CD8-positive, alpha-beta memory T cell (primary cell): ENCODE data around the gene SCN4A. TPM values are rescaled to one million over a fixed set of nuclear protein-coding genes. Genes with fewer than 3 reads are reported as not detected.

Experiments
- CTCF ChIA-PET: fragments of 350-600 bp; sonication (Branson Sonifier 250); formaldehyde crosslinking; loops from one replicate; lab custom pipeline; 2021; ENCODE audit warnings: antibody characterized with exemption; lab: Charles Lee
- POLR2A ChIA-PET: fragments of 350-600 bp; sonication (Branson Sonifier 250); formaldehyde crosslinking; loops from one replicate; lab custom pipeline; 2021; ENCODE audit warnings: antibody characterized with exemption; lab: Charles Lee
- DNase-seq, 5 donors: peaks; one replicate each; pipeline versions ENCODE4 v3.0.0 to v3.0.0-alpha.2; 2020 to 2022; ENCODE audit warnings: mixed read lengths in 1 of 5
- H3K27ac ChIP-seq: one replicate; pipeline ENCODE4 v1.7.0; 2013; ENCODE audit warnings: low read depth, mild to moderate bottlenecking, low read length, moderate library complexity
- H3K27me3 ChIP-seq: 2 replicates; pipeline ENCODE4 v1.7.0; 2013; ENCODE audit warnings: low read length, mild to moderate bottlenecking; ENCODE audit not compliant: insufficient read depth, poor library complexity, severe bottlenecking
- H3K36me3 ChIP-seq: 2 replicates; pipeline ENCODE4 v1.7.0; 2013; ENCODE audit warnings: mild to moderate bottlenecking, low read length, moderate library complexity; ENCODE audit not compliant: insufficient read depth
- H3K4me1 ChIP-seq: 2 replicates; pipeline ENCODE4 v1.7.0; 2013; ENCODE audit warnings: mild to moderate bottlenecking, low read length, moderate library complexity; ENCODE audit not compliant: insufficient read depth
- H3K4me3 ChIP-seq: 2 replicates; pipeline ENCODE4 v1.7.0; 2013; ENCODE audit warnings: mild to moderate bottlenecking, low read length
- H3K9me3 ChIP-seq: 2 replicates; pipeline ENCODE4 v1.7.0; 2013; ENCODE audit warnings: mild to moderate bottlenecking, low read length
- H3K27ac Mint-ChIP-seq, 8 donors: one replicate each; pipeline ENCODE4 v1.8.0; 2020 to 2021; ENCODE audit warnings: mixed read lengths in 8 of 8, mild to moderate bottlenecking in 6 of 8, inconsistent platforms in 3 of 8, moderate library complexity in 3 of 8
- H3K27me3 Mint-ChIP-seq, 2 donors: one replicate each; pipeline ENCODE4 v1.8.0; 2020 to 2021; ENCODE audit warnings: mixed read lengths in 2 of 2, mild to moderate bottlenecking in 1 of 2, moderate library complexity in 1 of 2
- H3K36me3 Mint-ChIP-seq, 3 donors: one replicate each; pipeline ENCODE4 v1.8.0; 2020 to 2021; ENCODE audit warnings: mixed read lengths in 3 of 3, inconsistent platforms in 1 of 3, mild to moderate bottlenecking in 1 of 3
- H3K4me1 Mint-ChIP-seq, 3 donors: one replicate each; pipeline ENCODE4 v1.8.0; 2020 to 2021; ENCODE audit warnings: mixed read lengths in 3 of 3, inconsistent platforms in 1 of 3, mild to moderate bottlenecking in 1 of 3
- H3K4me3 Mint-ChIP-seq, 7 donors: one replicate each; pipeline ENCODE4 v1.8.0; 2020 to 2021; ENCODE audit warnings: mixed read lengths in 7 of 7, mild to moderate bottlenecking in 6 of 7, moderate library complexity in 4 of 7, inconsistent platforms in 2 of 7
- H3K9me3 Mint-ChIP-seq, 5 donors: one replicate each; pipeline ENCODE4 v1.8.0; 2020 to 2022; ENCODE audit warnings: mixed read lengths in 5 of 5, mild to moderate bottlenecking in 3 of 5, moderate library complexity in 2 of 5, inconsistent platforms in 1 of 5
- polyA plus RNA-seq: library from polyadenylated mRNA; unstranded; fragments of 300-500 nt; fragmentation: Illumina TruSeq; gene quantifications from one replicate; pipeline ENCODE4 v1.2.3, GENCODE V29; 2021
- total RNA-seq, 2 experiments: library from RNA; stranded (reverse); gene quantifications; one replicate each; pipeline ENCODE4 v1.2.3, GENCODE V29; 2021

SCN4A gene
- total and polyA plus RNA-seq, 3 experiments from 2014 or later = 0.04 TPM; not detected in 1

DNA sequence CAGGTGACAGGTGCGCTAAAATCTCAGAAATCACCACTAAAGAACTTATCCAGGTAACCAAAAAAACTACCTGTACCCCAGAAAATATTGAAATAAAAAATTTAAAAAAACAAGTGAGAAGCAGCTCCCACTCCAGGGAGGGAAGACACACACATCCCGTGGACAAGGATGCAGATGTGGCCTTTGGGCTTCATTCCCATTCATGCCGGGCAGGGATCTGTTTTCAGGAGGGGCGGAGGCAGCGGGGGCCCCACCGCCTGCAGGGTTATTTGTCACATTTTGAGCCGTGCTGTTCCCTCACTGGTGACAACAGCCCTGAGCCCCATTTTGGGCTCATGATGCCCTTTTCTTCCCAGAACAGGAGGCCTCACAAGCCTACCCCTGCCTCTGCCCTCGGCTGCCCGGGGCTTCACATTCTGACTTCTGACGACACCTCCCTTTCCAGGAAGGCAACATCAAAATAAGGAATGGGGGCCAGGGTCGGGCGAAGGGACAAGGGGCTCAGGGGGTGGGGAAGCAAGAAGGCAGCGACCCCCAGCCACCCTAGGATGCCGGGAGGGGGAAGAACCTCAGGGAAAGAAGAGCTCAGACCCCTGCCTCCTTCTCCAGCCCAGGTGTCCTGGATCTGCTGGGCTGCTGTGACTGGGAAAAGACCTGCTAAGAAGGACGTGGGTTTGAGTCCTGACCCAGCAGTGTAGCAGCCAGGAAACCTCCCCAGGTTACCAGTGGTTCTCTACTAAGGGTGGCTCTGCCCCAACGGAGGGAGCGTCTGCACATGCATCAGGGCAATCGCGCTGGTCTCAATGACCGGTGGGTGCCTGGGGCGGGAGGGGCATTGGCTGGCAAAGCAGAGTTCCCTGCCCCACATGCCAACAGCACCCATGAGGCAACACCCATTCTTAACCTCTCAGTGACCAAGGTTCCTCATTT lies 38.3 kb downstream of the SCN4A start:
- H3K4me1 ChIP-seq = peaks cover 24% of the 10 kb centered on the region
- no peaks in the 10 kb centered on the region for H3K9me3 ChIP-seq
- ChIA-PET POLR2A (no interaction called here), CTCF (interaction anchor here (0.8 to 3.0 kb wide), 7 partner anchors 12 to 199 kb away, joined by 3 to 10 read pairs (median 4); no protein-coding TSS in a partner anchor)
- H3K27me3 ChIP-seq = no peaks in the 10 kb centered on the region
- no peaks in the 10 kb centered on the region for H3K9me3 Mint-ChIP-seq
- DNase-seq = no peak
- no peak overlapping the region for H3K27ac ChIP-seq
- no peak overlapping the region for H3K4me3 ChIP-seq
- H3K36me3 ChIP-seq = no peaks in the 10 kb centered on the region
- H3K4me3 Mint-ChIP-seq = no peak overlapping the region
- peaks cover 23 to 36% (median 27%) of the 10 kb centered on the region in 3 donors for H3K4me1 Mint-ChIP-seq
- H3K27ac Mint-ChIP-seq = peak overlapping the region in 1 of 8 donors; percentile 8
- H3K36me3 Mint-ChIP-seq = peaks cover 0 to 7% (median 0%) of the 10 kb centered on the region in 3 donors
- H3K27me3 Mint-ChIP-seq = peaks cover 0 to 3% of the 10 kb centered on the region in 2 donors

DNA sequence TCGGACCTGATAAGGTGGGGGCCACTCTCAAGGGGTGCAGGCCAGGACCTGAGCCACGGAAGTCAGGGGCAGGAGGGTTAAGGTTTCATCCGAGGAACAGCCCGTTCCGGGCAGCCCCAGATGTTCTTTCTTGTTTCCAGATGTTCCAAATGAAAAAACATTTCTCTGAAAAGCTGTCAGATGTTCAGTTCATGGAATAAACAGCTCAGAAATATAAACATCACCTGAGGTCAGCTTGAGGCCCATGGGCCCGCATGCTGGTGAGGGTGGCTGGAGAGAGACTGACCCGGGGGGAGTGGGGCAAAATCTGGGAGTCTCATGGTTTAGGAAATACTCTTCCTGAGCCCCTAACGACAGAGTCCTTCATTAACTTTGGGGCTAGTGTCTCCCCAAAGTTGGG lies 39.1 kb downstream of the SCN4A start:
- no peaks in the 10 kb centered on the region for H3K36me3 ChIP-seq
- no peak overlapping the region for H3K27ac ChIP-seq
- POLR2A ChIA-PET = interaction anchor here (2.0 kb wide), 1 partner anchor 13 kb away, joined by 7 read pairs; no protein-coding TSS in a partner anchor
- H3K4me1 Mint-ChIP-seq = peaks cover 20 to 30% (median 23%) of the 10 kb centered on the region in 3 donors
- H3K9me3 ChIP-seq = no peaks in the 10 kb centered on the region
- H3K36me3 Mint-ChIP-seq = peaks cover 0 to 10% (median 0%) of the 10 kb centered on the region in 3 donors
- H3K27ac Mint-ChIP-seq = peak overlapping the region in 3 of 8 donors; percentile 8 to 91 (median 42)
- CTCF ChIA-PET = interaction anchor here (0.9 to 3.0 kb wide), 5 partner anchors 13 to 87 kb away, joined by 3 to 15 read pairs (median 10); partner anchors contain the start of genes CSHL1, GH1 and ICAM2
- peaks cover 24% of the 10 kb centered on the region for H3K4me1 ChIP-seq
- H3K9me3 Mint-ChIP-seq = no peaks in the 10 kb centered on the region
- no peak for DNase-seq
- no peak overlapping the region for H3K4me3 ChIP-seq
- H3K4me3 Mint-ChIP-seq = peak overlapping the region in 2 of 7 donors; percentile 29 to 44
- H3K27me3 ChIP-seq = no peaks in the 10 kb centered on the region
- peaks cover 0 to 3% of the 10 kb centered on the region in 2 donors for H3K27me3 Mint-ChIP-seq

DNA sequence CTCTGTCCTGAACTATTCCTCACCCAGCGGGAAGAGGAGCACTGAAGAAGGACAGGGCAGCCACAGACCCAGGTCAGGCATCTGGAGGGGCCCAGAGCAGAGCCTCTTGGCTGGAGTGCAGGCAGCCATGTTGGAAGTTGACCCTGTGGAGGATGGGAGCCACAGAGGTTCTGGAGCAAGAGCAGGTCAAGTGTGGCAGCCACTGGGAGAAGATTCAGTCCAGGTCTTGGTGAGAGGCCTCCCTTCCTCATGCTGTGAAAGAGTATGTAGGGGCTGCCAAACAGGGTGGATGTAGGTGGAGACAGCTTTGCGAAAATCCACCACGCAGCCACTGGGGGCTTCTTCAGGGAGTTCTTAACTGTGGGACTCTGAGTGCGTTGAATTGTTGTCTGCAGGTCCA lies 40.0 kb downstream of the SCN4A start:
- Histone ChIP-seq H3K9me3 (no peaks in the 10 kb centered on the region), H3K27me3 (no peaks in the 10 kb centered on the region), H3K36me3 (no peaks in the 10 kb centered on the region), H3K4me1 (peaks cover 24% of the 10 kb centered on the region), H3K27ac (no peak overlapping the region), H3K4me3 (peak overlapping the region; percentile 68)
- H3K9me3 Mint-ChIP-seq = no peaks in the 10 kb centered on the region
- no peak for DNase-seq
- CTCF ChIA-PET = interaction anchor here (1.2 to 5.2 kb wide), 7 partner anchors 13 to 213 kb away, joined by 3 to 27 read pairs (median 10); partner anchors contain the start of genes CSHL1, GH1 and ICAM2
- peak overlapping the region; percentile 38 to 90 (median 75) for H3K4me3 Mint-ChIP-seq
- POLR2A ChIA-PET = interaction anchor here (0.6 to 2.4 kb wide), 3 partner anchors 14 to 597 kb away, joined by 3 to 14 read pairs (median 7); no protein-coding TSS in a partner anchor
- peak overlapping the region in 7 of 8 donors; percentile 66 to 93 (median 86) for H3K27ac Mint-ChIP-seq
- peaks cover 0 to 10% (median 0%) of the 10 kb centered on the region in 3 donors for H3K36me3 Mint-ChIP-seq
- H3K4me1 Mint-ChIP-seq = peaks cover 20 to 30% (median 23%) of the 10 kb centered on the region in 3 donors
- peaks cover 0 to 3% of the 10 kb centered on the region in 2 donors for H3K27me3 Mint-ChIP-seq

DNA sequence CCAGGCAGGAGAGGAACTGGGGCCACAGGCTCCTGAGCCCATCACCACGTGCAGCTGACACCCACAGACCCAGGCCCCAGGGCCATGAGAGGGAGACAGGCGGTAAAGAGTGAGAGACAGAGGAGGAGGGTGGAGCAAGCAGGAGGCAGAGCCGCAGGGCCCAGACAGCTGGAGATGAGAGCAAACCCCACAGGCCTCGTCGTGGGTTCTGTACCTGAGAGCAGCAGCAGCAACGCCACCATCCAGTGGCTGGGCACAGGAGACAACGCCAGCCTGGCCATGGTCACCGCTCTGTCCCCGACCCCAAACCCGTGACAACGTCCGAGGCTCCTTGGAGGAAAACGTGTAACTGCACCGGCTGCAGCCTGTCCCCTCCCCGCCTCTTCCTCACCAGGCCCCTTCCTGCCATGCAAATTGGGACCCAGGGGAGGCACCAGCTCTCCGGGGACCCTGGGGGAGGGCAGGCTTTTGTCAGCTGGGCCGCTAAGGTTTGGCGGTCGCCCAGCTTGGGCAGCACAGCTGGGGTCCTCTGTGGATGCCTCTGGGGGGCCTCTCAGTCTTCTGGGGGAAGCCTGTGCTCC lies 40.6 kb downstream of the SCN4A start, which contains the start of gene CD79B:
CD79B (minus strand) TSS at position 351 of the 581 bp plus-strand sequence; CDS start at position 281, 70 bp downstream.
- Histone ChIP-seq H3K4me3 (peak within 1 kb of the TSS; percentile 68), H3K4me1 (peaks cover 24% of the 10 kb centered on the region), H3K27me3 (no peaks in the 10 kb centered on the region), H3K9me3 (no peaks in the 10 kb centered on the region), H3K36me3 (no peaks in the 10 kb centered on the region), H3K27ac (peak within 1 kb of the TSS; percentile 27)
- DNase-seq = peak in 3 of 5 donors; percentile 10 to 39 (median 31)
- peaks cover 0 to 10% (median 0%) of the 10 kb centered on the region in 3 donors for H3K36me3 Mint-ChIP-seq
- peaks cover 20 to 30% (median 23%) of the 10 kb centered on the region in 3 donors for H3K4me1 Mint-ChIP-seq
- ChIA-PET CTCF (interaction anchor here (1.4 to 5.2 kb wide), 7 partner anchors 12 to 214 kb away, joined by 3 to 27 read pairs (median 10); partner anchors contain the start of genes GH1 and ICAM2), POLR2A (interaction anchor here (0.6 to 2.4 kb wide), 4 partner anchors 14 to 598 kb away, joined by 3 to 14 read pairs (median 6); no protein-coding TSS in a partner anchor)
- H3K9me3 Mint-ChIP-seq = no peaks in the 10 kb centered on the region
- H3K27me3 Mint-ChIP-seq = no peaks in the 10 kb centered on the region
- peak within 1 kb of the TSS; percentile 75 to 93 (median 90) for H3K4me3 Mint-ChIP-seq
- H3K27ac Mint-ChIP-seq = peak within 1 kb of the TSS; percentile 81 to 96 (median 91)

DNA sequence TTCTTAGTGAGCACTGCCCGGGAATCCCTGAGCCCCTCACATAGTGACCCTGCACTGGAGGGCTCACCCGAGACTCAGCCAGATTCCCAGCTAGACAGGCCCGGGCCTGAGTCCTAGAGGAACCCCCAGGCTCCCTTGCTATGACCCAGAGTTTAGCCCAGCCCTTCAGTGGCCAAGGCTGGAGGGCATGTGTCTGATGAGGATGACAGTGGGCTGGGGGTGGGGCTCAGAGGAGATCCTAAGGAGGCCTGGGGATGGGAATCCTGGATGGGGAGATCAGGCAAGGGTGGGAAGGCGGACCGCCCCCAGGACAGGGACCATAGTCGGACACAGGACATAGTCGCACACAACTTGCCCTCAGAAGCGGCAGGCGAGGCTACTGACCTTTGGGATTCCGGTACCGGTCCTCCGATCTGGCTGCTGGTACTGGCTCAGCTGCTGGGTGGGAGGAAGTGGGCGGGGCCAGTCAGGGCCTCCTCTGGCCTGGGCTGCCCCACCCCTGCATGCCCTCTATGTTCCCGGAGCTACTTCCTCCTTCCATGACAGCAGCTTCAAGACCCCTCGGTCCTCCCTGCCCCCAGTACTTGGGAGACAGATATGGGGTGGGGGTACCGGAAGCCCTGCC lies 41.7 kb downstream of the SCN4A start:
- no peaks in the 10 kb centered on the region for H3K27me3 Mint-ChIP-seq
- CTCF ChIA-PET = interaction anchor here (0.5 to 5.2 kb wide), 10 partner anchors 11 to 215 kb away, joined by 3 to 27 read pairs (median 4); partner anchors contain the start of genes GH1 and ICAM2
- H3K4me3 Mint-ChIP-seq = peak overlapping the region; percentile 75 to 93 (median 90)
- Histone ChIP-seq H3K9me3 (no peaks in the 10 kb centered on the region), H3K4me1 (peaks cover 24% of the 10 kb centered on the region), H3K36me3 (no peaks in the 10 kb centered on the region), H3K4me3 (peak overlapping the region; percentile 68), H3K27ac (peak overlapping the region; percentile 27), H3K27me3 (no peaks in the 10 kb centered on the region)
- H3K4me1 Mint-ChIP-seq = peaks cover 20 to 30% (median 23%) of the 10 kb centered on the region in 3 donors
- peak; percentile 40 to 74 (median 60) for DNase-seq
- POLR2A ChIA-PET = interaction anchor here (0.7 to 2.4 kb wide), 2 partner anchors 15 to 215 kb away, joined by 4 to 14 read pairs; no protein-coding TSS in a partner anchor
- H3K9me3 Mint-ChIP-seq = no peaks in the 10 kb centered on the region
- peak overlapping the region; percentile 81 to 96 (median 91) for H3K27ac Mint-ChIP-seq
- peaks cover 0 to 10% (median 0%) of the 10 kb centered on the region in 3 donors for H3K36me3 Mint-ChIP-seq

- Histone ChIP-seq H3K4me3 (no peak overlapping the region), H3K4me1 (peaks cover 24% of the 10 kb centered on the region), H3K27me3 (no peaks in the 10 kb centered on the region), H3K9me3 (no peaks in the 10 kb centered on the region), H3K36me3 (no peaks in the 10 kb centered on the region), H3K27ac (no peak overlapping the region)
- ChIA-PET POLR2A (no interaction called here), CTCF (interaction anchor here (0.9 to 5.2 kb wide), 7 partner anchors 11 to 99 kb away, joined by 3 to 27 read pairs (median 11); partner anchors contain the start of gene GH1)
- Mint-ChIP-seq H3K4me1 (peaks cover 20 to 30% (median 23%) of the 10 kb centered on the region in 3 donors), H3K36me3 (peaks cover 0 to 10% (median 0%) of the 10 kb centered on the region in 3 donors), H3K27me3 (no peaks in the 10 kb centered on the region), H3K4me3 (peak overlapping the region in 6 of 7 donors; percentile 5 to 93 (median 86)), H3K27ac (peak overlapping the region in 7 of 8 donors; percentile 38 to 96 (median 87)), H3K9me3 (no peaks in the 10 kb centered on the region)
- DNase-seq = peak in 1 of 5 donors; percentile 39
Observed at GRCh38 chr17:63929860-63930766, 42.6 kb downstream of the SCN4A start.
